Breast epithelium (tissue), 4 donors: ENCODE measurements around the gene TANGO6. TPM values are rescaled to one million over a fixed set of nuclear protein-coding genes. Genes with fewer than 3 reads are reported as not detected.
A peak's percentile ranks its signal among the peaks of the same experiment; 100 is the strongest.

Experiments
- DNase-seq, 2 donors: peaks; one replicate each; pipeline ENCODE4 v3.0.0-alpha.2; 2019; ENCODE audit warnings: low spot score in 2 of 2
- H3K27ac ChIP-seq, 2 donors: fragments of 200-600 bp; sonication (generic) in 1 of 2; one replicate each; pipeline ENCODE4 v1.5.1; 2016 to 2019; ENCODE audit warnings: mild to moderate bottlenecking in 1 of 2
- H3K27me3 ChIP-seq, 2 donors: fragments of 200-600 bp; sonication (generic) in 1 of 2; one replicate each; pipeline versions ENCODE4 v1.5.1 to v1.6.0; 2017 to 2019; ENCODE audit warnings: control low read depth in 1 of 2, mild to moderate bottlenecking in 1 of 2
- H3K36me3 ChIP-seq: fragments of 200-600 bp; one replicate; pipeline ENCODE4 v1.5.1; 2019
- H3K4me1 ChIP-seq, 2 donors: fragments of 200-600 bp; sonication (generic); one replicate each; pipeline ENCODE4 v1.5.1; 2016 to 2019; ENCODE audit warnings: control low read depth in 1 of 2
- H3K4me3 ChIP-seq, 3 donors: fragments of 200-600 bp; sonication (generic); 1 replicate in 2 of 3; 2 replicates in 1 of 3; pipeline ENCODE4 v1.5.1; 2016 to 2019; ENCODE audit warnings: mild to moderate bottlenecking in 3 of 3, moderate library complexity in 2 of 3
- H3K9me3 ChIP-seq, 2 donors: fragments of 200-600 bp; sonication (generic) in 1 of 2; one replicate each; pipeline ENCODE4 v1.5.1; 2016 to 2019; ENCODE audit warnings: control low read depth in 1 of 2
- POLR2A ChIP-seq: fragments of 450-650 bp; IDR thresholded peaks from one replicate; pipeline ENCODE4 v1.6.1; 2016; ENCODE audit warnings: antibody characterized with exemption, mild to moderate bottlenecking, moderate library complexity
- POLR2AphosphoS5 ChIP-seq, 3 donors: sonication (generic); formaldehyde crosslinking; IDR thresholded peaks; one replicate each; pipeline ENCODE4 v1.6.1; 2017; ENCODE audit warnings: antibody characterized with exemption in 3 of 3
- intact Hi-C: fragments of 100-400 bp; cut with DNase I; formaldehyde crosslinking; loops from one replicate; pipeline ENCODE4 v1.15.1; 2023; ENCODE audit warnings: low total_unique reads
- total RNA-seq, 3 donors: library from RNA; depleted of rRNA; stranded (reverse); fragments of >200 nt; gene quantifications; one replicate each; pipeline ENCODE4 v1.1.0, GENCODE V29; 2016
- TF ChIP-seq, protein P1 (sequence below), 3 donors: fragments of 450-650 bp; IDR thresholded peaks; one replicate each; pipeline ENCODE4 v1.5.1; 2016 to 2017; ENCODE audit warnings: antibody characterized with exemption in 3 of 3, mild to moderate bottlenecking in 3 of 3, moderate library complexity in 3 of 3

TANGO6 gene
- total RNA-seq = 10 to 100 TPM; 13.4 to 26.1 (median 24.6) TPM

DNA sequence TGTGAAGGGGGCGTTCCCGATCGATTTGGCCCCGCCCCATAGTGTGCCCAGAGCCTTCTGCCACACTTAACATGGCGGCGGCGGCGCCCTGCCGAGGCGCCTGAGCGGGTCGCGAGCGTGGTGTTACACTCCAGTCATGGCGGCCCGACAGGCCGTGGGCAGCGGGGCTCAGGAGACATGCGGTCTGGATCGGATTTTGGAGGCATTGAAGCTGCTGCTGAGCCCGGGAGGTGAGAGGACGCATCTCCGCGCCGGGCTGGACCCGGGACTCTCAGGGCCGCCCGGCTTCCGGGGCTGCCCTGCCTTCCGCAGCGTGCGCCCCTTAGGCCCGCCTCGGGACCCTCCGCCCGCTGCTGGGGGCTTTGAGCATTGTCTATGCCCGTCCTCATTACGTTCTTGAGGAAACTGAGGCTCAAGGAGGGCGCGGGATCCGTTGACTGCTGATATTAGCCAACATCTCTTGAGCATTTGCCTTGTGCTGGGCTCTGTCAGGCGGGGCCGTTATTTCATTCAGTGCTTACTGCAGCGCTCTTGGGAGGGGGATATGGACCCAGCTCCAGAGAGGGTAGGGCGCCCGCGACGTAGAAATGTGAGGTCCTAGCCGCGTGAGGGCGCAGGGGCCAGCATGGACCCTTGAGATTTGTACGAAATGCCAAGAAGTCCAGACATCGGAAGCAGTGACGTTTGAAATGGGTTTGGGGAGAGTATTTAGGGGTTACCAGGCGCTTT lies at the start of gene TANGO6:
TSS of gene TANGO6 (plus strand) at position 50 of the 729 bp plus-strand sequence. CDS start at position 137, 87 bp downstream.
- Histone ChIP-seq H3K27me3 (no peaks in the 10 kb centered on the region), H3K36me3 (no peaks in the 10 kb centered on the region), H3K4me1 (no peaks in the 10 kb centered on the region), H3K9me3 (no peaks in the 10 kb centered on the region), H3K27ac (peak within 1 kb of the TSS; percentile 81 to 95), H3K4me3 (peak within 1 kb of the TSS; percentile 92 to 96 (median 94))
- TF ChIP-seq POLR2AphosphoS5 (IDR thresholded peaks at IDR 0.05) (peak; percentile 63 to 78 (median 74)), POLR2A (peak; percentile 36)
- TF ChIP-seq, protein P1, sequence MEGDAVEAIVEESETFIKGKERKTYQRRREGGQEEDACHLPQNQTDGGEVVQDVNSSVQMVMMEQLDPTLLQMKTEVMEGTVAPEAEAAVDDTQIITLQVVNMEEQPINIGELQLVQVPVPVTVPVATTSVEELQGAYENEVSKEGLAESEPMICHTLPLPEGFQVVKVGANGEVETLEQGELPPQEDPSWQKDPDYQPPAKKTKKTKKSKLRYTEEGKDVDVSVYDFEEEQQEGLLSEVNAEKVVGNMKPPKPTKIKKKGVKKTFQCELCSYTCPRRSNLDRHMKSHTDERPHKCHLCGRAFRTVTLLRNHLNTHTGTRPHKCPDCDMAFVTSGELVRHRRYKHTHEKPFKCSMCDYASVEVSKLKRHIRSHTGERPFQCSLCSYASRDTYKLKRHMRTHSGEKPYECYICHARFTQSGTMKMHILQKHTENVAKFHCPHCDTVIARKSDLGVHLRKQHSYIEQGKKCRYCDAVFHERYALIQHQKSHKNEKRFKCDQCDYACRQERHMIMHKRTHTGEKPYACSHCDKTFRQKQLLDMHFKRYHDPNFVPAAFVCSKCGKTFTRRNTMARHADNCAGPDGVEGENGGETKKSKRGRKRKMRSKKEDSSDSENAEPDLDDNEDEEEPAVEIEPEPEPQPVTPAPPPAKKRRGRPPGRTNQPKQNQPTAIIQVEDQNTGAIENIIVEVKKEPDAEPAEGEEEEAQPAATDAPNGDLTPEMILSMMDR (IDR thresholded peaks at IDR 0.05) = peak in 1 of 3 donors; percentile 19
- intact Hi-C loops = no loop called here
- peak; percentile 69 to 72 for DNase-seq

DNA sequence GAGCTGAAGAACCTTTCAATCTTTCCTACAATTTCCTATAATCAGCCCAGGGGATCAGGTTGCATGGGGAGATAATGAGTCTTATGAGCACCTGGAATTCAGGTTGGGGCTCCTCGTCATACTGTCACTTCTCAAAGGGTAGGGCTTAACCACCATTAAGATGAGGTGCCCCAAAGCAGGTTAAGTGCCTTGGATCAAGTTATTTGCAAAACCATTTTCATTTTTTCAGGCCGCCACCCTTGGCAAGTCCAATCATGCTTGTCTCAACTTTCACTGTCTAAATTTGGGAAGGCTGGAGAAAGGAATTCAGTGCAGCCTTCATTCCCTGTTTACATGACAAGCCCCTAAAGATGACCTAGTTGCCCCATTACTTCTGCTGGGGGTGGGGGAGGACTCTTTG lies 44.9 kb upstream of the TANGO6 start:
- peak in 1 of 2 donors; percentile 63 for DNase-seq
- H3K36me3 ChIP-seq = no peaks in the 10 kb centered on the region
- intact Hi-C loops = no loop called here
- H3K9me3 ChIP-seq = no peaks in the 10 kb centered on the region
- no peak overlapping the region for H3K4me3 ChIP-seq
- H3K27me3 ChIP-seq = no peaks in the 10 kb centered on the region
- H3K27ac ChIP-seq = peak overlapping the region; percentile 68 to 83
- H3K4me1 ChIP-seq = no peaks in the 10 kb centered on the region
- no peak for TF ChIP-seq POLR2AphosphoS5 (IDR thresholded peaks at IDR 0.05)
- TF ChIP-seq, protein P1 (IDR thresholded peaks at IDR 0.05) = no peak
- no peak for TF ChIP-seq POLR2A

DNA sequence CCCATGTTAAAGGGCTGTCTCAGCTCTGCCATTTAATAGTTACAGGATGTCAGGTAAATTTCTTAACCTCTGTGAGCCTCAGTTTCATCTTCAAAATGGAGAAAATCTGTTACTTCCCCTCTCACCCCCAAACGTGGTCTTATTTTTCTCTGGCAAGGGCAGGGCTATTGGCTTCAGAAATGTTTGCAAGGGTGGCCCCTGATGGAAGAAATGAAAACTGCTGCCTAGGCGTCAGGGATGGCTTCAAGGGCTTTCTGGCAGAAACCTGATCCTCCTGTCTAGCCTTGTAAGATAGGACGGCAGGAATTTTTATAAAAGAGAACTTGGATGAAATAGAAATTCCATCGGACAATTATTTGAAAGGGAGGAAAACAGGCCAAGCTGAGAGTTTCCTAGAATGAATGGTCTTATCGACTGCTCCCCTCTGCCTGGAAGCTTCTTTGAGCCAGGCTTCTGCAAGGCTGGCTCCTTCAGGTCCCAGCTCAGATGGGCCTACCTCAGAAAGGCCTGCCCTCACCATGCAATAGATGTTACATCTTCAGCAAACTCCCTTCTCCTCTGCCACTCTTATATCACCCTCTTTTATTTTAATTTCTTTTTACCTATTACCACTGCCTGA lies 43.0 kb upstream of the TANGO6 start:
- intact Hi-C loops = no loop called here
- no peaks in the 10 kb centered on the region for H3K36me3 ChIP-seq
- H3K4me3 ChIP-seq = no peak overlapping the region
- H3K27me3 ChIP-seq = no peaks in the 10 kb centered on the region
- no peaks in the 10 kb centered on the region for H3K4me1 ChIP-seq
- no peaks in the 10 kb centered on the region for H3K9me3 ChIP-seq
- TF ChIP-seq POLR2AphosphoS5 (IDR thresholded peaks at IDR 0.05) (peak in 1 of 3 donors; percentile 46), POLR2A (no peak)
- TF ChIP-seq, protein P1 (IDR thresholded peaks at IDR 0.05) = peak; percentile 68 to 80 (median 73)
- DNase-seq = peak; percentile 62 to 72
- peak overlapping the region in 1 of 2 donors; percentile 83 for H3K27ac ChIP-seq

DNA sequence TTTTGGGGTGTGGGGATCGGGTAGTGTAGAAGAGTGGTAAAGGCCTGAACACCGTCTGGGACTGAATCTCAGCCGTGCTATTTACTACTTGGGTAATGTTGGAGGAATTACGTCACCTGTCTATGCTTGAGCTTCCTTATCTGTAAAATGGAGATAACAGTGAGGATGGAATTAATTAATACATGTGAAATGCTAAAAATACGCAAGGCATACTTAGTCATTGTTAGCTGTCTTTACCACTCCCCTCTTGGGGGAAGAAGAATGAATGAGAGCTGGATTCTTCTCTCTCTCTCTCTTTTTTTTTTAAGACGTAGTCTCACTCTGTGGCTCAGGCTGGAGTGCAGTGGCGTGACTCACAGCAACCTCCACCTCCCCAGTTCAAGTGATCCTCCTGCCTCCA lies 41.1 kb upstream of the TANGO6 start:
- Histone ChIP-seq H3K27me3 (no peaks in the 10 kb centered on the region), H3K9me3 (no peaks in the 10 kb centered on the region), H3K4me3 (no peak overlapping the region), H3K27ac (peak overlapping the region in 1 of 2 donors; percentile 33), H3K4me1 (no peaks in the 10 kb centered on the region), H3K36me3 (no peaks in the 10 kb centered on the region)
- no peak for TF ChIP-seq POLR2AphosphoS5 (IDR thresholded peaks at IDR 0.05)
- TF ChIP-seq, protein P1 (IDR thresholded peaks at IDR 0.05) = no peak
- no peak for TF ChIP-seq POLR2A
- no peak for DNase-seq
- intact Hi-C loops = no loop called here

DNA sequence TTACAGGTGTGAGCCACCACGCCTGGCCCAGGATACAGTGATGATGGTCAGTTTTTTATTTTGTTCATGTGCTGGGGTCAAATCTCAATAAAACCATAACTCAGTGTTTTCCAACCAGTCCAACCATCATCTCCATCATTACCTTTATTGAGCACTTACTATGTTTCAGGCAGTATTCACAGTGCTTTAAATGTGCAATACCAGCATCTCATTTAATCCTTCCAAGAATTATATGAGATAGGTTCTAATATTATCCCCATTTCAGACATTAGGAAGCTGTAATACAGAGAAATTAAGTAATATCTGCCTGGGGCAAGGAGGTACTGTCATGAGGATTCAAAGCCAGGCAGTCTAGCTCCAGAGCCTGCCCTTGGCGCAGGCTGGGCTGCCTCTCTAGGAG lies 36.9 kb upstream of the TANGO6 start:
- intact Hi-C loops = no loop called here
- no peaks in the 10 kb centered on the region for H3K4me1 ChIP-seq
- TF ChIP-seq POLR2AphosphoS5 (IDR thresholded peaks at IDR 0.05) = no peak
- TF ChIP-seq, protein P1 (IDR thresholded peaks at IDR 0.05) = no peak
- TF ChIP-seq POLR2A = no peak

More for the DNA sequence above, 36.9 kb upstream of the TANGO6 start:
- DNase-seq = no peak
- H3K27me3 ChIP-seq = no peaks in the 10 kb centered on the region
- no peaks in the 10 kb centered on the region for H3K36me3 ChIP-seq
- peak overlapping the region in 1 of 2 donors; percentile 15 for H3K27ac ChIP-seq
- H3K4me3 ChIP-seq = no peak overlapping the region
- H3K9me3 ChIP-seq = no peaks in the 10 kb centered on the region
